Measurements from ENCODE around the gene SDHAF4.

GRCh38 chr6:70547313-70547712 lies 19.4 kb upstream of the SDHAF4 start:
- TF ChIP-seq CTCF (conservative IDR thresholded peaks at IDR 0.05; ENCODE audit: low read depth, low read length) (peak; percentile 44), EZH2 (IDR thresholded peaks at IDR 0.05; ENCODE audit: borderline replicate concordance, low read depth, low read length, poor library complexity, severe bottlenecking) (no peak)
